IPS-18c (cell line): ENCODE data around the gene NOL4L.

ENCODE experiments used
- H3K4me3 ChIP-seq: 2 replicates; pipeline ENCODE4 v1.7.0; 2013; ENCODE audit warnings: low read depth, mild to moderate bottlenecking, low read length, moderate library complexity; ENCODE audit not compliant: insufficient read depth
- H3K9me3 ChIP-seq: one replicate; pipeline ENCODE4 v1.6.1; 2013; ENCODE audit warnings: mild to moderate bottlenecking, low read length, moderate library complexity; ENCODE audit not compliant: control insufficient read depth, insufficient read depth

NOL4L gene

DNA sequence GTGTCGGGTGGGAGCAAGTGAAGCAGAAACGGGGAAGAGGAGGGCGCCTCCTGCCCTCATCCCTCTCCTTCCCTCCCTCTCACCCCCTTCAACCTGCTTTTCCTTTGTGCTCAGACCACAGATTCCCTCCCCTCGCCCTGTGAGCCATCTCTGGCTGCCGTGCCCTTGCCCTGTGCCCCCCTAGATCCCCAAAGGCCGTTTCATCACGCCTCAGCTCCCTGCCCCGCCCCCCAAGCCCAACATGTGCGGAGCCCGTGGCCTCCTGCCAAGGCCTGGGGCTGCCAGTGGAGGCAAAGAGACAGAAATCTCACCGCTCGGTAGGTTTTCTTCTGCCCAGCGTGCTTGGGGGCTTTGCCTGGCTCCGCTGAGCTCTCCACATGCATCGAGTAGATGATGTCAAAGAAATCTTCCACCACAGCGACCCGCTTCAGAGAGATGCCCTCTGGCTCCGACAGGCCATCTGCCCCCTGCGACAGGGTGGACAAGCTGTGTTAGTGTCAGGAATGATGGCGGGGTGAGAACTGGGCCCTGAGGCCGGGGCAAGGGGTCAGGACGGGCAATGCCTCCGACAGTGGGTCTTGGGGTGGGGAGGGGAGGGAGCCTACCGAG, 57.6 kb downstream of the NOL4L start:
- no peak overlapping the region for H3K4me3 ChIP-seq
- H3K9me3 ChIP-seq: no peaks in the 10 kb centered on the region

DNA sequence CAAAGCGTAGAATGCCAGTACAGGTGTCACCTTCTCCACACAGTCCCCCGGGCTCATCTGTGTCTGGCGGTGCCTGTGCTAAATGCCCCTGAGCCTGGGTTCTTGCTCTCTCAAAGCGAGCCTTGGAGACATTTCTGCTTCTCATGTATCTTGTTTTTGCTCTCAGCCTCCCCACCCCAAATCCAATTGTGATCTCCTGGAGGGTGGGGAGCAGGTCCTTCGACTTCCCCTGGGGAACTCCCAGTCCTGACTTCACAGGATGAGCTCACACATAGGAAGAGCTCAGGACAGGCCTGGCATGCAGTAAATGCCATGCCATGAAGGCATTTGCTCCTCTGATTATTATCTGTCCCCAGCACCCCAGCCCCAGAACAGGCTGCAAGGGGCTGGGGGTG, 58.1 kb downstream of the NOL4L start:
- Histone ChIP-seq H3K9me3 (no peaks in the 10 kb centered on the region), H3K4me3 (no peak overlapping the region)

DNA sequence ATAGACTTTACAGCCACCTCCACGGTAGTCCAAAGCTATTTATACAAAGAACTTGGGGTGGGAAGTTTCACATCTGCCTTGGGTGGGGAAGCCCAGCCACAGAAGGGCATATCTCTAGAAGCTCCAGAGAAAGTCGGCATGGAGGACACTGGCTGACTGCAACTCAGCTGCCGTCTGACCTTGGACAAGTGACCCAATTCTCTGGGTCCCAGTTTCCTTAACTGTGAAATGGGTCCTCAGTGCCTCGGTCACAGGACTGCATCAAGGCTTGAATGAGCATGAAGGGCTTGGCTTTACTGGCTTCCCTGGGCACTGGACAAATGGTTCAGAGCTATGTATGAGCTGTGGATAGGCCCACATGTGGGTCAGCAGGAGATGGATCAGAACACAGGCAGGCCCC, 58.6 kb downstream of the NOL4L start:
- Histone ChIP-seq H3K9me3 (no peaks in the 10 kb centered on the region), H3K4me3 (no peak overlapping the region)

DNA sequence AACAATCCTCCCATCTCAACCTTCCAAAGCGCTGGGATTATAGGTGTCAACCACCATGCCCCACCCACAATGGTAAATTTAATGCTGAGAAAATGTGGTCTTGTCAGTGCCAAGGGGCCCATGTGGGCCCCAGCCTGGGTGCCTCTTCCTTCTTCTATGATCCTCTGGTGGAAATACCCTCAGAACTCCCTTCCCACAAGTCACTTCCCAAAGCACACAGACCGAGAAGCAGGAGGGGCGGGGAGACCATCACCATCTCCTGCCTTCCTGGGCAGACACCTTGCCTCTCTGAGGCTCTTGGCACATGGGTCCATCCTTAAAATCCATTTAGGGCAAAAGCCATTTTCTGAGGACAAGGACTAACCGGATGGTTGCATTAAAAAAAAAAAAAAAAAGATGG, 59.0 kb downstream of the NOL4L start:
- H3K4me3 ChIP-seq: no peak overlapping the region

DNA sequence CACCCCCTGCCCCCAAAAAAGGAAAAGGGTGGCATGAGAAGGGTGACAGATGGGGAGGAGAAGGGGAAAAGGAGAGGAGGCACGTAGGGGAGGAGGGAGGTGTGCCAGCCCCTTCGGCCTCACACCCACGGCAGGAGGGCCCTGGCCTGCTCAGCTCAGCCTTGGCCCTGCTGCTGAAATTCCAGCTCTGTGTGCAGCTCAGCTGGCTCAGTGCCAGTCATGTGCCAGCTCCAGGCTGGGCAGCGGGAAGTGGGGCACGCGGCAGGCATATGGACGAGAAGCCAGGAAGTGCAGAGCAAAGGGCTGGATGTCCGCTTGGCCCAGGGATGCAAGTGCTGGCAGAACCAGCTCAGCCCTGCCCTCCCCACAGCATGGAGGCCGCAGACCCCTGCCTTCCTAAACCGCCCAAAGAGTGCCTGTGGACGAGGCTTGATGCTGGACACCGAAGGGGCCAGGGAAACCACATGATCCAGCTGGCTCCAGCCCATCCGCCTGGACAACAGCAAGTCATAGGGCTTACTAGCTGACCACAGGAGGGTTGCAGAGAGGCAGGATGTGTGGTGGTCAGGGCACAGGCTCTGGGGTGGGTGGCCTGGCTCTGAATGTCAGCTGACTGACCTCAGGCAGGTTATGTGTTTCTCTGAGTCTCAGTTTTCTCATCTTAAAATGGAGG, 60.2 kb downstream of the NOL4L start:
- H3K9me3 ChIP-seq: no peaks in the 10 kb centered on the region
- H3K4me3 ChIP-seq: no peak overlapping the region

More for the DNA sequence above, 59.0 kb downstream of the NOL4L start:
- no peaks in the 10 kb centered on the region for H3K9me3 ChIP-seq

DNA sequence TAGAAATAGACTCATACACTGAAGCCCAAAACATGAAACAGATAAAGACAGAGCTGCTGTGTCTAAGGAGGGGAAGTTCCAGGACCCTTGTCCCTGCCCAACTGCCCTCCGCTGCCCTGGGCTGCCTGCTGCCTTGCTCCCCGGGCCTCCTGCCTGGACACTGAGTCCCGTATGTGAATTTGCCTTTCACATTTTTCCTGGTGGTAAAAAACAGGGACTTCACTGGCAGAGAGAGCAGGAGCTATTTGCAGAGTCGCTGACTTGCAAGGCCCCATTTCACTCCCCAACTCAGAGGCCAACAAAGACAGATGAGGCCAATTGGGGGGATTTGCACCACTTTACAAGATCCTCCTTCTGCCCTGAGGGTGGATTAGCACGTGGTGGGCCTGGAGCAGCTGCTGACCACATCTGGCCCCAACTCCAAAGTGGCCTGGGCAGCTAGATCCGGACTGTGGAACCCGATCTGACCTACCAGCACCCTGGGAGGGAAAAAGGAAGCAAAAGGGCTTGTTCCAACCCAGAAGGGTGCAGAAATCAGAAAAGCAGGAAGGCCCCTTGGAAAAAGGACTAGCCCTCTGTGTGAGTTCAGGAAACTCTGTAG, 61.4 kb downstream of the NOL4L start:
- H3K4me3 ChIP-seq: no peak overlapping the region
- no peaks in the 10 kb centered on the region for H3K9me3 ChIP-seq

DNA sequence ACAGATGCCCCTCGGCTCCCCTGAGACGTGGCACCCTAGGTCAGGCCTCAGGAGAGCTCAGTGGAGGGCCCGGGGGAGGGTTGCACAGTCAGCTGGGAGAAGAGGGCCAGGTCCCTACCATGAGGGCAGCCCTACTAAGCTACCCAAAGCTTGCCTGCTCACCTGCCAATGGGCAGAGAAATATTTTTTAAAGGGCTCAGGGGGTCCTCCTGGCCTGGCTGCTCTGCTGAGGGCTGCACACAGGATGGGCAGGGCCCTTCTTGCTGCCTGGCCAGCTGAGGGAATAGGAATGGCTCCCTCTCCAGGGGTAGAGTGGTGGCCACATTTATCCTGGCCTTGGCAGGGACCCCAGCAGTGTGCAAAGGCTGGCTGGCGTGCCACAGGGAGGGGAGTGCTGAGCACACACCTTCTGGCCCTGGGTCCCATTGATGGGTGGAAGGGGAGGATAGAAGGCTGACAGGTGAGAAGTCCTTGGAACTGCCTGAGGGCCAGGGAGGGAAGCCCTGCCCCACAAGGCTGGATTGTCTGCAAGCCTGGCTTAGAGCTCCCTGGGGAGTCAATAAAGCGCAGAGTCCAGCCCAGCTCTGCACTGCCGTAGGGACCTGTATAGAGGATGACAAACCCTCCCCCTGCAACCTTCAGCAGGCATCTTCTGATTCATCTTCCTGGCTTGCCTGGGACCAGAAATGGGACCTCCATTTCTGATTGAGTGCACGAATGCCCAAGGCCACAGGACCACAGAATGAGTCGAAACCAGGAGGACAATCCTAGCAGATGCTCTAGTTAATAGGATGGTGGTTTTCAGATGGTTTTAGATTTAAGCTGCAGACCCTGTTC, 62.1 kb downstream of the NOL4L start:
- H3K9me3 ChIP-seq: no peaks in the 10 kb centered on the region
- H3K4me3 ChIP-seq: no peak overlapping the region

DNA sequence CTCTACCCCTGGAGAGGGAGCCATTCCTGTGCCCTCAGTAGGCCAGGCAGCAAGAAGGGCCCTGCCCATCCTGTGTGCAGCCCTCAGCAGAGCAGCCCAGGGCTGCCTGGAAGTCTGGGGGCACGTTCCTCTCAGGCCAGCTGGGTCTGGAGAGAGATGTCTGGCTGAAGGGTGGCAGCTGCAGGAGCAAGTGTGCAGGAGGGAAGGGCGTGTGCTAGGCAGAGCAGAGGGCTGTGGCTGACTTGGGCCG, 62.7 kb downstream of the NOL4L start:
- Histone ChIP-seq H3K4me3 (no peak overlapping the region), H3K9me3 (no peaks in the 10 kb centered on the region)

DNA sequence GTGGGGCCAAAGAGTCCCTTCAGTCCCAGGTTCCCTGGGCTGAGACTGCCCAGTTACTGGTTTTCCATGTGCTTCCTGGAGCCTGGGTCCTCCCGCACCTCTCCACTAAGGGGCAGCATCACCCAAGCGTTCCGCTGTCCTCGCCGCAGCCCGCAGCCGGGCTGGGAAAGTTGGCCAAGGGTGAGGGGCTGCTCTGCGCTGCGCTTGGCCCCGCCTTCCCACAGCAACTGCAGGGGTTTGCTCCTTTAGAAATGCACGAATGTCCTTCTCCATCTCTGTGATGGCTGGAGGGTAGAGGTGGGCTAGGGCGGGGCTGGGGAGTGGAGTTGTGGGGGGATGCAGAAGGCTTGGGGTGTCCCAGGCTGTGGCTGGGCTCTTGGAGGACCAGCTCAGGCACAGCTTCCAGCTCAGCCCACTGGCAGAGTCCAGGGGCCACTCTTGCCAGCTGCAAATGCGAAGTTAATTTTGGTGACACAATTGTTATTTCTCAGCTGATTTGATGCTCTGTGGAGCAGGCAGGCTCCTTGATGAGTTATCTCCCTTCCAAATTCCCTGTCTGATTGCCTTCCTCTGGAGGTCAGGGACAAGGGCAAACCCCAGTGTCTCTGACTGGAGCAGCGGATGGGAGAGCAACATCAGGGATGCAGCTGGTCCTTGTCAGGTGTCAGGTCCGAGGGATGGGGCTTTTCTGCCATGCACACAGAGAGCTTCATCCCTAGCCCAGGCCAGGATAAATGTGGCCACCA, 63.2 kb downstream of the NOL4L start:
- no peaks in the 10 kb centered on the region for H3K9me3 ChIP-seq
- no peak overlapping the region for H3K4me3 ChIP-seq

DNA sequence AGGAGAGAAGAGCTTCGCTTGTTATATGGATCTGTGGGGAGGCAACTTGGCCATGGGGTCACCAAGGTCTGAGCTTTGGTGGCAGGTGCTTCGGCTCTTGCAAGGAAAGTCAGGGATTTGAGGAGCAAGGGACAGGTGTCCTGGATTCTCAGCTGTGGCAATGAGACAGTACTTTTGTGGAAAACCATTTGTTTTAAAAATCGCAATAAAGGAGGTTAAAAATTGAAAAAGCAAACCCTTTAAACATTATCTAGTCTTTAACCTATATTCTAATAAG, 64.3 kb downstream of the NOL4L start:
- H3K4me3 ChIP-seq: no peak overlapping the region

DNA sequence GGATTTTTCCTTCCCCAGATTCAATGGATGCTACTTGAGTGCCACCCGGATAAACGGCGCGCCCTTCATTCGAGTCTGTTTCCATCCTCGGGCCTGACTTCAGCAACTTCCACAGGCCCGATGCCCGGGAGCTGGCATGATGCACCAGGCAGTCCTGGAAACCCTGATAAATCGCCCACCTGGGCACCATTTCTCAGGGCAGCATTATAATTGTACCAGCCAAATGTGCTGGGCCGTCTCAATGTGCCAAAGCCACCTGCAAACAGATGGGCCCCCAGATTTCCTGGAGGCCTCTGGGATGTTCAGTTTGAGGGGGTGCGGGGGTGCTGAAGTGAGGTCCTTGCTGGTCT, 65.8 kb downstream of the NOL4L start:
- Histone ChIP-seq H3K4me3 (no peak overlapping the region), H3K9me3 (no peaks in the 10 kb centered on the region)

More for the DNA sequence above, 64.3 kb downstream of the NOL4L start:
- no peaks in the 10 kb centered on the region for H3K9me3 ChIP-seq

DNA sequence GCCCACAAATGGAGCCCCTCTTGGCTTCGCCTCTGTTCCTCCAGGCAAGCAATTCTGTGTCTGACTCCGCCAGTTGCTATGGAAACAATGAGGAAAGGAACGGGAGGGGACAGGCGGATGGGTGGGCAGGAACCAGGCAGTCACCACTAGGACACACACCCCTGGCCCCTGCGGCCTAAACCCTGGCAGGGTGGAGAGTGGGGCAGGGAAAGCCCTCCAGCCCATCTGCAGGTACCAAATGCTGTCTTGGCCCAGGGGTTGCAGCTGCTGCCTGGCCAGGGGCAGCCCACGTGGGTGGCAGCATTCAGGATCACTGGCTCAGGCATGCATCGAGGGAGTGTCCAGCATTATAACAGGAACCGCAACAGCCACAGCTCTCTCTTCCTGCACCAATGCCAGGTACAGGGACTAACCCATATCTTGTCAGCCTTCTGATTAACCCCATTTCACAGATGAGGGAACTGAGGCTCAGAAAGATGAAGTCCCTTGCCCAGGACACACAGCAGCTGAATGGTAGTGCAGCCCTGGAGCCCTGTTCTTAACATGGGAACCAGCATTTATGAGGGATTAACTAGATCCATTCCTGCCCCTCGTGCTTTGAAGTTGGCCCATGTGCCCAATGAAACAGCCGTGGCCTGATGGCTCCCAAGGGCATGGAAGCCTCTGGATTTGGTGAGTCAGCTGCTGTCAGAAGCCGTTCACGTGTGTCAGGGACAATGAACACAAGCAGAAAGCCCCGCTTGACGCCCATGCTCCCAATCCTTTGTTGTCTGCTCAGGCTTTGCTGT, 66.3 kb downstream of the NOL4L start:
- no peaks in the 10 kb centered on the region for H3K9me3 ChIP-seq
- no peak overlapping the region for H3K4me3 ChIP-seq

DNA sequence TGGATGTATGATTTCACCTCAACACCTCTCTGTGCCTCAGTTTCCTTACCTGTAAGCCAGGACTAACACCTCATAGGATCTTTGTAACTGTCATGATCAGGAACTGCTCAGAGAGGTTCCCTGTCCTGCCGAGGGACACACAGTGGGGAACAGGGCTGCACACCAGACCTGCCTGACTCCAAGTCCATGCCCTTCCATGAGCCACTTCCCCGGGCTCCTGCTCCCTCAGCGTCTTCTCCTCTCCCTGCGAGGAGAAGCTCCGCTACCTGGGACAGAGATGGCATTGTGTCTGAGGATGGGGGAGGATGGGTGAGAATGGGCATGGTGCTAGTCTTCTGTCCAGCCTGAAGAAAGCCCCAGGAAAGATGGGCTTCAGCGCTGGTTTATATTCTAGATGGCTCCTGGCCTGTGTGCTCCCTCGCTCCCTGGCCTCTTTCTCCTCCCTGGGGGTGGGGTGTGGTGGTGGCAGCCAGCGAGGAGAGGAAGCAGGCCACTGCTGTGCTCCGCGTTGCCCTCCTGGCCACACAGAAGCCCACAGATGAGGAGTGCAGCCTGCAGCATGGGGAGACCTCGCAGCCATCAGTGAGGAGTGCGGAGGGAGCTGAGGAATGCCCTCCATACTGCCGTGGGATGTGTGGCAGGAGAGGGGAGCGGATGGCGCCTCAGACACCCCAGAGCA, 67.1 kb downstream of the NOL4L start:
- Histone ChIP-seq H3K4me3 (no peak overlapping the region), H3K9me3 (no peaks in the 10 kb centered on the region)

DNA sequence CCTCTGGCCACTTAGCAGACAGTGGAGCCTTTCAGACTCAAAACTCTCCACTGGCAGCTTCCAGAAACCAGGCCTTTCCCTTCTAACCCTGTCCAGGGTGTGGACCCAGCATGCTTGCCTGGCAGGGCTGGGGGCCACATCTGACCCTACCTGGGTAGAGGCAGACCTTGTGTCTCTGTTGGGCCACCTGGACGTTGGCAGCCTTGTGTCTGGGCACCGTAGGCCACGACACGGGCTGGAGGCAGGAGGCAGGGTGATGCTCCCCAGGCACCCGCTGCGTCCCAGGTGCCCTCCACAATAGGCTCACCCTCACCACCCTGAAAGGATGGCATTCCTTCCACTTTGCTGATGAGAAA, 67.6 kb downstream of the NOL4L start:
- H3K4me3 ChIP-seq: no peak overlapping the region
- H3K9me3 ChIP-seq: no peaks in the 10 kb centered on the region

DNA sequence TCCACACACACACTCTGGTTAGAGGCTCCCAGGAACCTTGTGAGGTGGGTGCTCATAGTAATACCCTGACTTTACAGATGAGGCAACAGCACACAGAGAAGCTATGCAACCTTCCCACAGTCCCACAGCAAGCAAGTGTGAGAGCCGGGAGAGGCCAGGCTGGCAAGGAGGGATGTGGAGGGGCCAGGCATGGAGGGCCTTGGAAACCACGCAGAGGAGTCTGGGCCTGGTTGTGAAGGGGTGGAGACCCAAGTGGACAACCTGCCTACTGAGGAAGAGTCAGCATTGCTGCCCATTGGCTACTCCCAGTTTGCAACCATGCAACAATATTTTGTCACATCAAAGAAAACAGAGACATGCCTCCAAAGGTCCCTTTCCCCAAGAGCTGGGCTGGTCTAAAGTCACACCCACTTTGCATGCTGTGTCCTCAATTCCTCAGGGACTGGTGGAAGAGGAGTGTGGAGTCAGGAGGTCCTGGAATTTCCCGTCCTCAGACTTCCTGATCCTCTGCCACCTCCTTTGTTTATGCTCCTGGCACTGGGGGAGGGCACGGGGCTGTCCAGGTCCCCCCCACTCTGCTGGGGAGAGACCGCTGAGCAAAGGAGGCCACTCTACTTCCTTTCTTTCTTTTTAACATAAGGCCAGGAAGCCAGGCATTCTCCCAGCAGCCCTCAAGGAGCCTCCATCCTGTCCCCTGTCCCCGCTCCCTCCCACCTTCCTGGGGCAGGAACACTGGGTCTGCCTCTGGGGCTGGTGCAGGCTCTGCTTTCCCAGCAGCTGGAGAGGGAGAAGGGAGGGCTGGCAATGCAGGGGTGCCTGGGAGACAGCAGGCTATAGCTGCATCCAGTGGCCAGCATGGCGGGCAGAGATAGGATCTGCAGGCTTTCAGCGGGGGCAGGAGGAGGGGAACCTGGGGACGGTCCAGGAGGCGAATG, 68.3 kb downstream of the NOL4L start:
- H3K9me3 ChIP-seq: no peaks in the 10 kb centered on the region
- no peak overlapping the region for H3K4me3 ChIP-seq

DNA sequence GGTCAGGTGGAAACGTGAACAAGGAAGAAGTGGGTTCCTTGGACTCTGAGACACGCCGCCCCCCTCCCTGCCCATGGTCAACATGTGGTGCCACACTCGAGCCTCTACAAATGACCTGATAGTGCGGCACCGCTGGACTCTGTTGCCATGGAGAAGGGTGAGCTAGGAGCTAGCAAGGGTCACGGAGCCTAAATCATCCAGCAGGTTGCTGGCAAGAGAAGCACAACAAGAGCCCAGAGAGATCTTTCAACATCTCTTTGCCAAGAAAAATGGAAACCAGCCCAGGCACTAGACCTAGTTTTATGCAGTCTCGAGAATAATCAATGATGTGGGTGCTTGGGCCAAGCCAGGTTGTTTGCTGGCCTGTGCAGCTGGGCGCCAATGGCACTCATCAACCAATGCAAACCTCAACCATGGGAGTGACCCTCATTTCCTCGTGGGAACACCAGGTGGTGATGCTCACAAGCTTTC, 69.5 kb downstream of the NOL4L start:
- no peak overlapping the region for H3K4me3 ChIP-seq
- H3K9me3 ChIP-seq: no peaks in the 10 kb centered on the region
